ENCODE measurements around the gene RNF224. TPM values are rescaled to one million over a fixed set of nuclear protein-coding genes. Genes with fewer than 3 reads are reported as not detected.

The RNF224 gene
- total and polyA plus RNA-seq, 2 of the 13 experiments (the other 11 are each of a cell fraction or from before 2014, with no cell fraction given) = 0.09 TPM; not detected in 1

GRCh38 chr9:137240318-137240840 lies 13.1 kb downstream of the RNF224 start (continued):
- TF ChIP-seq SIN3A (IDR thresholded peaks at IDR 0.05; ENCODE audit: borderline replicate concordance, low read depth, low read length) (peak; percentile 43; the same call in 1 of the 2 replicates), ARNT (IDR thresholded peaks at IDR 0.05) (no peak), CSRNP2 (CRISPR knock-in tag; conservative IDR thresholded peaks at IDR 0.05; ENCODE audit: low read depth) (no peak), GFI1 (CRISPR knock-in tag; IDR thresholded peaks at IDR 0.05; ENCODE audit: borderline replicate concordance) (peak; percentile 74; the same call in 1 of the 2 replicates), ATF3 (CRISPR knock-in tag; IDR thresholded peaks at IDR 0.05) (0 out of 2 replicates have a peak, but pooled peaks have one; percentile 50), ZNF225 (CRISPR knock-in tag; IDR thresholded peaks at IDR 0.05) (peak; percentile 86), DMAP1 (CRISPR knock-in tag; IDR thresholded peaks at IDR 0.05) (peak; percentile 87), PHF8 (CRISPR knock-in tag; IDR thresholded peaks at IDR 0.05) (peak; percentile 84), MIER2 (CRISPR knock-in tag; IDR thresholded peaks at IDR 0.05) (0 out of 2 replicates have a peak, but pooled peaks have one; percentile 23), CBFB (CRISPR knock-in tag; IDR thresholded peaks at IDR 0.05) (peak; percentile 67; the same call in 1 of the 2 replicates), ETV6 (CRISPR knock-in tag; conservative IDR thresholded peaks at IDR 0.05) (peak; percentile 73), GZF1 (CRISPR knock-in tag; IDR thresholded peaks at IDR 0.05) (peak; percentile 25; the same call in 1 of the 2 replicates), ZKSCAN5 (CRISPR knock-in tag; IDR thresholded peaks at IDR 0.05) (no peak), SATB2 (CRISPR knock-in tag; IDR thresholded peaks at IDR 0.05) (no peak; the same call in 1 of the 2 replicates), TMF1 (CRISPR knock-in tag; IDR thresholded peaks at IDR 0.05; ENCODE audit: low read depth) (no peak), ZNF263 (CRISPR knock-in tag; IDR thresholded peaks at IDR 0.05) (peak; percentile 57; the same call in 1 of the 2 replicates), ZSCAN25 (CRISPR knock-in tag; IDR thresholded peaks at IDR 0.05) (peak; percentile 98), SSRP1 (CRISPR knock-in tag; IDR thresholded peaks at IDR 0.05) (no peak), REL (CRISPR knock-in tag; conservative IDR thresholded peaks at IDR 0.05) (0 out of 2 replicates have a peak, but pooled peaks have one; percentile 65), FOXO4 (CRISPR knock-in tag; conservative IDR thresholded peaks at IDR 0.05) (0 out of 2 replicates have a peak, but pooled peaks have one; percentile 66), MIXL1 (CRISPR knock-in tag; IDR thresholded peaks at IDR 0.05) (no peak), ZSCAN31 (CRISPR knock-in tag; IDR thresholded peaks at IDR 0.05; ENCODE audit: low read depth) (no peak; the same call in 1 of the 2 replicates), RARA (CRISPR knock-in tag; IDR thresholded peaks at IDR 0.05) (peak; percentile 42), NFE2 (CRISPR knock-in tag; IDR thresholded peaks at IDR 0.05) (no peak), SP4 (CRISPR knock-in tag; IDR thresholded peaks at IDR 0.05) (no peak), ZNF547 (CRISPR knock-in tag; IDR thresholded peaks at IDR 0.05) (peak; percentile 94), ZNF329 (CRISPR knock-in tag; IDR thresholded peaks at IDR 0.05; ENCODE audit: low read depth) (peak; percentile 70; the same call in 1 of the 2 replicates), NFATC3 (CRISPR knock-in tag; IDR thresholded peaks at IDR 0.05) (0 out of 2 replicates have a peak, but pooled peaks have one; percentile 26), ZNF777 (CRISPR knock-in tag; IDR thresholded peaks at IDR 0.05) (peak; percentile 77), HNRNPH1 (optimal IDR thresholded peaks at IDR 0.05; ENCODE audit: low read depth, low read length) (no peak), HDAC6 (IDR thresholded peaks at IDR 0.05; ENCODE audit: low read depth, low read length) (no peak), ZFP90 (CRISPR knock-in tag; IDR thresholded peaks at IDR 0.05; ENCODE audit: borderline replicate concordance) (0 out of 2 replicates have a peak, but pooled peaks have one; percentile 76), KDM4B (CRISPR knock-in tag; IDR thresholded peaks at IDR 0.05) (peak; percentile 79; the same call in 1 of the 2 replicates)
